Measurements from ENCODE around the gene IL12B.
A peak's percentile ranks its signal among the peaks of the same experiment; 100 is the strongest.

Gene IL12B

DNA sequence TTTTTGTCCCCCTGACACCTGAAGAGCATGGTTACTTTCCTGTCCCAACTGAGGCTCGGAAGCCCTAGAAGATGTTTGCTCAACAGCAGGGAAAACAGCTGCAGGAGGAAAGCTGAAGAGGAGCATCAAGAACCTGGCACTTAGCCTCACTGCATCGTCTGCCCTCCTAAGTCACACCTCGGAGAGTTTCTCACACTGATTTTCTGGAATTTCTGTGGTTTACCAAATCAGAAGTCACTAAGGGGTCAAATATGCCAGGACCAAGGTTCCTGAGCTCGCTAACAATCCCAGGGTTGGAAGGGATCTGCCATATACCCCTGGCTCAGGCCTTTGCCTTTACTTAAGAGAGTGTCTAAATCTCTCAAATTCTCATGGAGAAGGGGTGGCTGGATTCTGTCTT lies 5.3 kb downstream of the IL12B start:
- TF ChIP-seq CTCF (IDR thresholded peaks at IDR 0.05; ENCODE audit: low read depth, low read length, missing control alignments): no peak
- Histone ChIP-seq H3K27me3 (replicated peaks) (no peaks in the 10 kb centered on the region), H3K27ac (no peak overlapping the region), H3K4me3 (ENCODE audit: low read depth, low read length) (no peak overlapping the region), H3K36me3 (replicated peaks) (no peaks in the 10 kb centered on the region)
- in situ Hi-C loops (cut with HindIII; ENCODE audit: low pct_ligation_motif_present, low sequenced_read_pairs): no loop called here
- DNase-seq: no peak

GRCh38 chr5:159324102-159324755 lies 6.1 kb downstream of the IL12B start:
- Histone ChIP-seq H3K4me3 (ENCODE audit: low read depth, low read length) (no peak overlapping the region), H3K36me3 (replicated peaks) (no peaks in the 10 kb centered on the region), H3K27me3 (replicated peaks) (no peaks in the 10 kb centered on the region), H3K27ac (no peak overlapping the region)
- in situ Hi-C loops (cut with HindIII; ENCODE audit: low pct_ligation_motif_present, low sequenced_read_pairs): no loop called here
- DNase-seq: peak; percentile 50
- no peak for TF ChIP-seq CTCF (IDR thresholded peaks at IDR 0.05; ENCODE audit: low read depth, low read length, missing control alignments)

- no peak for TF ChIP-seq CTCF (IDR thresholded peaks at IDR 0.05; ENCODE audit: low read depth, low read length, missing control alignments)
- DNase-seq: no peak
- Histone ChIP-seq H3K36me3 (replicated peaks) (no peaks in the 10 kb centered on the region), H3K27ac (no peak overlapping the region), H3K27me3 (replicated peaks) (no peaks in the 10 kb centered on the region), H3K4me3 (ENCODE audit: low read depth, low read length) (no peak overlapping the region)
- in situ Hi-C loops (cut with HindIII; ENCODE audit: low pct_ligation_motif_present, low sequenced_read_pairs): no loop called here
Measured at GRCh38 chr5:159322180-159322579, 8.1 kb downstream of the IL12B start.

- no peak for DNase-seq
- H3K4me3 ChIP-seq (ENCODE audit: low read depth, low read length): no peak overlapping the region
- no peaks in the 10 kb centered on the region for H3K36me3 ChIP-seq (replicated peaks)
- TF ChIP-seq CTCF (IDR thresholded peaks at IDR 0.05; ENCODE audit: low read depth, low read length, missing control alignments): no peak
- H3K27ac ChIP-seq: no peak overlapping the region
- in situ Hi-C loops (cut with HindIII; ENCODE audit: low pct_ligation_motif_present, low sequenced_read_pairs): no loop called here
- no peaks in the 10 kb centered on the region for H3K27me3 ChIP-seq (replicated peaks)
Measured at GRCh38 chr5:159319832-159320231, 10.5 kb downstream of the IL12B start.

- in situ Hi-C loops (cut with HindIII; ENCODE audit: low pct_ligation_motif_present, low sequenced_read_pairs): no loop called here
- no peak overlapping the region for H3K27ac ChIP-seq
Measured at GRCh38 chr5:159319363-159319762, 10.9 kb downstream of the IL12B start.

More at GRCh38 chr5:159319363-159319762, 10.9 kb downstream of the IL12B start:
- Histone ChIP-seq H3K36me3 (replicated peaks) (no peaks in the 10 kb centered on the region), H3K27me3 (replicated peaks) (no peaks in the 10 kb centered on the region), H3K4me3 (ENCODE audit: low read depth, low read length) (no peak overlapping the region)
- DNase-seq: no peak
- no peak for TF ChIP-seq CTCF (IDR thresholded peaks at IDR 0.05; ENCODE audit: low read depth, low read length, missing control alignments)
